B cell (primary cell): Measurements from ENCODE around the gene CD244. TPM values are rescaled to one million over a fixed set of nuclear protein-coding genes. Genes with fewer than 3 reads are reported as not detected.

Experiments used
- ATAC-seq: fragments of 200-7000 bp; cut with Tn5 transposase; one replicate; pipeline ENCODE4 v1.10.0; 2021; ENCODE audit warnings: low read depth, mild to moderate bottlenecking, moderate number of reproducible peaks, moderate library complexity
- CTCF ChIA-PET: fragments of 350-600 bp; sonication (Branson Sonifier 250); formaldehyde crosslinking; loops from one replicate; lab custom pipeline; 2021; ENCODE audit warnings: antibody characterized with exemption, inconsistent platforms; lab: Charles Lee
- POLR2A ChIA-PET: fragments of 350-600 bp; sonication (Branson Sonifier 250); formaldehyde crosslinking; loops from one replicate; lab custom pipeline; 2021; ENCODE audit warnings: antibody characterized with exemption; lab: Charles Lee
- DNase-seq: peaks from one replicate; pipeline ENCODE4 v3.0.0; 2013
- H2AFZ ChIP-seq: 2 replicates; pipeline ENCODE4 v1.6.1; 2012; ENCODE audit warnings: mild to moderate bottlenecking, low read depth, low read length; ENCODE audit not compliant: insufficient read depth, poor library complexity, severe bottlenecking
- H3K27ac ChIP-seq, 2 donors: 1 replicate in 1 of 2; 2 replicates in 1 of 2; pipeline ENCODE4 v1.5.1; 2012 to 2013; ENCODE audit warnings: low read length in 2 of 2, mild to moderate bottlenecking in 2 of 2, moderate library complexity in 1 of 2
- H3K27me3 ChIP-seq, 4 experiments: fragments of 200-600 bp in 1 of 4; sonication (generic) in 1 of 4; replicated peaks in 1 of 4; 1 replicate in 2 of 4; 2 replicates in 2 of 4; pipeline versions ENCODE4 v1.6.1 to v1.7.0; 2013 to 2016; ENCODE audit warnings: low read length in 3 of 4, mild to moderate bottlenecking in 2 of 4, mixed read lengths in 1 of 4, moderate library complexity in 1 of 4; ENCODE audit not compliant: insufficient read depth in 4 of 4, control insufficient read depth in 3 of 4; ENCODE audit errors: control extremely low read depth in 1 of 4
- H3K36me3 ChIP-seq, 2 experiments: replicated peaks in 1 of 2; 1 replicate in 1 of 2; 2 replicates in 1 of 2; pipeline versions ENCODE4 v1.6.1 to v1.7.1; 2013; ENCODE audit warnings: low read length in 1 of 2; ENCODE audit not compliant: insufficient read depth in 2 of 2, control insufficient read depth in 1 of 2; ENCODE audit errors: control extremely low read depth in 1 of 2, extremely low read depth in 1 of 2
- H3K4me1 ChIP-seq, 2 donors: fragments of 200-600 bp in 1 of 2; sonication (generic) in 1 of 2; 1 replicate in 1 of 2; 2 replicates in 1 of 2; pipeline versions ENCODE4 v1.5.1 to v1.6.1; 2013 to 2017; ENCODE audit warnings: low read length in 2 of 2; ENCODE audit not compliant: control insufficient read depth in 2 of 2, insufficient read depth in 2 of 2
- H3K4me2 ChIP-seq: replicated peaks from 2 replicates; pipeline ENCODE3; 2012; ENCODE audit warnings: mild to moderate bottlenecking, low read depth, low read length; ENCODE audit not compliant: poor library complexity, severe bottlenecking
- H3K4me3 ChIP-seq, 5 experiments: fragments of 200-600 bp in 1 of 5; sonication (generic) in 1 of 5; 1 replicate in 3 of 5; 2 replicates in 2 of 5; pipeline versions ENCODE4 v1.5.1 to v1.7.0; 2011 to 2016; ENCODE audit warnings: low read length in 4 of 5, mild to moderate bottlenecking in 4 of 5, low read depth in 2 of 5, control low read depth in 1 of 5, moderate library complexity in 1 of 5; ENCODE audit not compliant: insufficient read depth in 1 of 5; ENCODE audit errors: control extremely low read depth in 1 of 5, extremely low read depth in 1 of 5
- H3K79me2 ChIP-seq: fragments of 200-600 bp; sonication (generic); one replicate; pipeline ENCODE4 v1.6.0; 2016; ENCODE audit warnings: low read length; ENCODE audit not compliant: control insufficient read depth, insufficient read depth
- H3K9ac ChIP-seq: fragments of 200-600 bp; sonication (generic); 2 replicates; pipeline ENCODE4 v1.6.1; 2017; ENCODE audit warnings: mild to moderate bottlenecking, low read length, moderate library complexity
- H3K9me3 ChIP-seq, 3 donors: one replicate each; pipeline versions ENCODE4 v1.6.1 to v1.7.1; 2013; ENCODE audit warnings: low read length in 2 of 3; ENCODE audit not compliant: control insufficient read depth in 2 of 3, insufficient read depth in 1 of 3; ENCODE audit errors: control extremely low read depth in 1 of 3
- H4K20me1 ChIP-seq: 2 replicates; pipeline ENCODE4 v1.6.0; 2012; ENCODE audit warnings: mild to moderate bottlenecking, low read length; ENCODE audit not compliant: insufficient read depth, control insufficient read depth, poor library complexity, severe bottlenecking
- H3K27ac Mint-ChIP-seq: one replicate; pipeline ENCODE4 v1.8.0; 2021; ENCODE audit warnings: mixed read lengths
- H3K27me3 Mint-ChIP-seq: one replicate; pipeline ENCODE4 v1.8.0; 2021; ENCODE audit warnings: mixed read lengths
- H3K4me1 Mint-ChIP-seq: one replicate; pipeline ENCODE4 v1.8.0; 2021; ENCODE audit warnings: mixed read lengths
- H3K4me3 Mint-ChIP-seq: one replicate; pipeline ENCODE4 v1.8.0; 2021; ENCODE audit warnings: mixed read lengths
- H3K9me3 Mint-ChIP-seq: one replicate; pipeline ENCODE4 v1.8.0; 2022; ENCODE audit warnings: mixed read lengths; ENCODE audit not compliant: insufficient read depth
- EZH2 ChIP-seq: IDR thresholded peaks from 2 replicates; pipeline ENCODE4 v1.6.1; 2012; ENCODE audit warnings: borderline replicate concordance, low read depth, mild to moderate bottlenecking, moderate library complexity, low read length; ENCODE audit not compliant: insufficient read depth, poor library complexity, severe bottlenecking
- WGBS: methylation state at CpG from one replicate; pipeline ENCODE4 v1.1.5; 2013; ENCODE audit warnings: missing lambda C conversion rate; ENCODE audit not compliant: insufficient coverage; 5-methylcytosine and 5-hydroxymethylcytosine counted together
- intact Hi-C: fragments of 100-400 bp; cut with micrococcal nuclease; formaldehyde crosslinking; loops from one replicate; pipeline ENCODE4 v1.10.0; 2022
- polyA plus RNA-seq: library from polyadenylated mRNA; depleted of rRNA; stranded (reverse); fragments of >200 nt; gene quantifications from 2 replicates; pipeline ENCODE4 v1.2.3, GENCODE V29; 2012
- total RNA-seq, 2 donors: library from RNA; stranded (reverse); fragments of 120-200 nt in 1 of 2; gene quantifications; 1 replicate in 1 of 2; 2 replicates in 1 of 2; pipeline versions ENCODE4 v1.2.3 to v1.2.4, GENCODE V29; 2013 to 2022
- TF ChIP-seq, protein P1 (sequence below): fragments of 200-600 bp; IDR thresholded peaks from one replicate; pipeline ENCODE4 v1.8.0; 2022; ENCODE audit warnings: antibody characterized with exemption, mild to moderate bottlenecking

The CD244 gene
- total and polyA plus RNA-seq, 2 donors (not counting 1 experiment from before 2014, with no cell fraction given): 0.31 TPM; not detected in 1

DNA sequence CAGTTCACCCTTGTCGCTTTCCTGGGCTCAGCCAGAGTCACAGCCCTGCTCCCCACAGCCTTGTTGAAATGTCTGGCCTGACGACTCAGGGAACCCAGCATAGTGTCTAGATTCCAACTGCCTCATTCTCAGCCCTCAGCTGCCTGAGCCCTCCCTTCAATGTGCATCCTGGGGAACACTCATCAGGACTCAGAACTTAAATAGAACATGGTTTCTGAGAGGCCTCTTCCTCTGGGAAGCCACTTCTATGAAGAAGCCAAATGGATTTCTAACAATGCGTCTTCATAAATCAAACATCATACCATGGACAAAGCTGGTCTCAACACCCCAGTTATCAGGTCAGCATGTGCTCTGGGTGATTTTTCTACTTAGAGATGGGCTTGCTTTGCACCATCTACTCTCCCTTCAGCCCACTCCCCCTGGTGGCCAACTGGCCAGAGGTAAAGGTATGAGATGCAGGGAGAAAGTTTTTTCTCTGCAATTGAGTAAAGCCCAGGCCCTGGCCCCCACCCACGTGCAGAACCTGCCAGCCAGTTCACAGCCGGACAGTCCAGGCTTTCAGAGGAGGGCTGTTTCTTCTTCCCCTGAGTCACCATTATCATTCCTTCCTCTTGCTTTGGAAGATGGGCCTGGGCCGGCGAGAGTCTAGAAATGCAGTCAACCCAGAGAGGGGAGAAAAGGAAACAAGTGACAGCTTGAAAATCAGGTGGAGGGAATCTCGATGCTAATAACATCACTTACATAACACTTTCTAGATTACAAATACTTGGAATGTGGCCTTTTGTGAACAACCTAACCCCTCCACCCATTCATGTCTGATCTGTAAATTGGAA, 32.1 kb downstream of the CD244 start:
- TF ChIP-seq, protein P1, sequence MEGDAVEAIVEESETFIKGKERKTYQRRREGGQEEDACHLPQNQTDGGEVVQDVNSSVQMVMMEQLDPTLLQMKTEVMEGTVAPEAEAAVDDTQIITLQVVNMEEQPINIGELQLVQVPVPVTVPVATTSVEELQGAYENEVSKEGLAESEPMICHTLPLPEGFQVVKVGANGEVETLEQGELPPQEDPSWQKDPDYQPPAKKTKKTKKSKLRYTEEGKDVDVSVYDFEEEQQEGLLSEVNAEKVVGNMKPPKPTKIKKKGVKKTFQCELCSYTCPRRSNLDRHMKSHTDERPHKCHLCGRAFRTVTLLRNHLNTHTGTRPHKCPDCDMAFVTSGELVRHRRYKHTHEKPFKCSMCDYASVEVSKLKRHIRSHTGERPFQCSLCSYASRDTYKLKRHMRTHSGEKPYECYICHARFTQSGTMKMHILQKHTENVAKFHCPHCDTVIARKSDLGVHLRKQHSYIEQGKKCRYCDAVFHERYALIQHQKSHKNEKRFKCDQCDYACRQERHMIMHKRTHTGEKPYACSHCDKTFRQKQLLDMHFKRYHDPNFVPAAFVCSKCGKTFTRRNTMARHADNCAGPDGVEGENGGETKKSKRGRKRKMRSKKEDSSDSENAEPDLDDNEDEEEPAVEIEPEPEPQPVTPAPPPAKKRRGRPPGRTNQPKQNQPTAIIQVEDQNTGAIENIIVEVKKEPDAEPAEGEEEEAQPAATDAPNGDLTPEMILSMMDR: peak; percentile 83
- no peak for TF ChIP-seq EZH2
- WGBS: 69% methylated on average over 4 of the region's 8 CpGs
- ChIA-PET CTCF (interaction anchor here (0.6 to 5.0 kb wide), 36 partner anchors 9 to 211 kb away, joined by 3 to 68 read pairs (median 4); partner anchors contain the start of genes ITLN2 and LY9), POLR2A (no interaction called here)
- H3K4me3 Mint-ChIP-seq: no peak overlapping the region
- peak; percentile 74 for ATAC-seq
- Histone ChIP-seq H3K4me2 (no peak overlapping the region), H2AFZ (no peak overlapping the region), H3K9ac (no peak overlapping the region), H3K9me3 (no peaks in the 10 kb centered on the region), H3K36me3 (peaks cover 0 to 23% of the 10 kb centered on the region in 2 experiments), H3K27me3 (no peaks in the 10 kb centered on the region), H3K27ac (peak overlapping the region in 1 of 2 donors; percentile 14), H3K79me2 (no peaks in the 10 kb centered on the region), H4K20me1 (no peaks in the 10 kb centered on the region), H3K4me3 (no peak overlapping the region), H3K4me1 (no peaks in the 10 kb centered on the region)
- H3K27ac Mint-ChIP-seq: peak overlapping the region; percentile 77
- H3K4me1 Mint-ChIP-seq: peaks cover 10% of the 10 kb centered on the region
- no peaks in the 10 kb centered on the region for H3K9me3 Mint-ChIP-seq
- intact Hi-C loops: loop anchor here (1.0 to 10.0 kb wide), 5 partner anchors 48 to 149 kb away; partner anchors contain the start of gene ITLN1
- H3K27me3 Mint-ChIP-seq: no peaks in the 10 kb centered on the region
- peak; percentile 84 for DNase-seq

DNA sequence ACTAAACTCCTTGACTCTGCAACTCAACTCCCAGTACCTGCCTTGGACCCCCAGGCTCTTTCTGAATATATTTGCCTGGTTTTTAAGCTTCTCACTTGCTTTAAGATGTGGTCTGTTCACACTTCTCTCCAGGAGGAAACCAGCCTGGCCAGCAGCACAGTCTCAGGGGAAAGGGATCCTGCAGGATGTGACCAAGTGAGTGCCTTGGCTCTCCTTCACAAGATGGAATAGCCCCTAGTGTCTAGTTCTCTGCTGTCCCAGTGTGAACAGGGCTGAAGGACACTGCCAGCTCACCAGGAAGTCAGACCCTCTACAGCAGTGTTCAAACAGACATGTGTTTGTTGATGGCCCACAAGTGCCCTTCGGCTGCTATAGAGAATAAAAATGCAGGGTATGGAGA, 32.9 kb downstream of the CD244 start:
- Histone ChIP-seq H4K20me1 (no peaks in the 10 kb centered on the region), H3K36me3 (peaks cover 0 to 26% of the 10 kb centered on the region in 2 experiments), H3K4me1 (no peaks in the 10 kb centered on the region), H3K27me3 (no peaks in the 10 kb centered on the region), H3K9me3 (no peaks in the 10 kb centered on the region), H3K4me2 (no peak overlapping the region), H3K27ac (peak overlapping the region in 1 of 2 donors; percentile 2), H3K9ac (no peak overlapping the region), H3K4me3 (no peak overlapping the region), H2AFZ (no peak overlapping the region), H3K79me2 (no peaks in the 10 kb centered on the region)
- CTCF ChIA-PET: interaction anchor here (0.6 to 5.0 kb wide), 26 partner anchors 9 to 162 kb away, joined by 3 to 68 read pairs (median 4); partner anchors contain the start of gene ITLN2
- Mint-ChIP-seq H3K4me3 (no peak overlapping the region), H3K27me3 (no peaks in the 10 kb centered on the region), H3K9me3 (no peaks in the 10 kb centered on the region), H3K27ac (peak overlapping the region; percentile 77), H3K4me1 (peaks cover 10% of the 10 kb centered on the region)
- TF ChIP-seq EZH2: no peak
- TF ChIP-seq, protein P1: no peak
- intact Hi-C loops: loop anchor here (1.0 to 10.0 kb wide), 5 partner anchors 47 to 148 kb away; partner anchors contain the start of gene ITLN1
- ATAC-seq (no peak), DNase-seq (peak; percentile 44)
- POLR2A ChIA-PET: interaction anchor here (1.0 to 1.1 kb wide), 2 partner anchors 35 to 48 kb away, joined by 3 read pairs; no protein-coding TSS in a partner anchor
- WGBS: no CpG with 5 or more reads among the region's 1 CpG
